ENCODE measurements around the gene PARD3B.

PARD3B gene

DNA sequence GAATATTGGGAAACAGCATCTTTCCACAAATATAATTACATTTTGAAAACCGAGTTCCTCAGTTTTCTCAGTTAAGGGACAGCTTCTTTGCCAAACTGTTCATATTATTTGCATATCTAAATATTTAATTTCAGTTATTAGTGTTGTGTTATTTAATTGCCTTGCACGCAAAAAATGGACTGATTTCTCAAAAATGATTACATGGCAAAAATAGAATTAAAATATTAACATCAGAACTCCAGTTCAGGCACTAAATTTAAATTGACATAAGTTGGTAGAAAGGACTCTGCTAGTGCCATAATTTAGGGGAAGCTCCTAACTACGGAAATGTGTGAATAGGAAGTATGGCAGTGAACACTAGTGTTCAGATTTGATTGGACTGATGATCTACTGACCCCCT, 209.6 kb downstream of the PARD3B start:
- DNase-seq (ENCODE audit: low read depth): no peak

DNA sequence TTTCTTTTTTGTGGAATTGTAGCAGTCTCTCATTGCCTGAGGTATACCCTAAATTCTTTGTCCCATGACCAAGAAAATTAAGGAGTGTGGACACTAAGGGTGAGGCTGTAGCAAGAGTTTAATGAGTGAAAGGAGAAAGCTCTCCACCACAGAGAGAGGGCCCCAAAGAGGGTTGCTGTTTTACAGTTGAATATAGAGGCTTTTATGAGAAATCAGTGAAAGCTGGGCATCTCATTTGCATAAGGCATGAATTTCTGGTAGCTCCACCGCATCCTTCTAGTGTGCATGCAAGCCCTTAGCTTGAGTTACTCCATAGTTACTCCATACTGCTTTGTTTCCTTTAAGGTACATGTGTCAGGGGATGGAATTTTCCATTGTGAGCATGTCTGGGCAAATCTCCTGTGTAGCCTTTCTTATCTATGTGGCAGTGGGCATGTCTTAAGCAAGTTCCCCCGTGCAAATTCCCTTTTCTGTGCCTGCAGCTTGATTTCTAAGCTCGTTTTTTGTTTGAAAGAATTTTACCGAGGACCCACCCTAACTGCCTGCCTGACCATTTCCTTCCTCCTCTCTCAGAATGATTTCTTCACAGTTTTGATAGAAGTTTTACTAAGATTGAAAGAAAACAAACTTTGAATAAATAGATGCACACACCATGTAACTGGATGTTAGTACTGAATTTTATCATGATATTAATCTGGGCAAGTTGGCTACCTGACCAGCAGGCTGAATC, 218.9 kb downstream of the PARD3B start:
- no peak for DNase-seq (ENCODE audit: low read depth)

DNA sequence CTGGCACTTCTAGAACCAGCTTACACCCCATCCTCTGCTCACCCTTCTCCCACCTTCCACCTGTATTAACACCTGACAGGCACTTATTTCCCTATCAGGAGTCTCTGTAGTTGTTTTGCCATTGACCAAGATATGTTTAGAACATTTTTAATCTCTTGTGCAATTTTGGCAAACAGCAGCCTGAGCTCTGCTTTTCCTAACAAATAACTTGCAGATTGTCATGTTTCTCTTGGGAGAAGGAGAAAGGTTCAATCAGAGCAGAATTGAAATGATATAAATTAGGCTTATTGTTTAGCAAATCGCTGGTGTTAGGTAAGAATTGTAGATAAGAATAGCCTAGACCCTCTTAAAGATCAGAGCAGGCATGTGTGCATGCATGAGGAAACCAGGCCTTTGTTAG, 225.5 kb downstream of the PARD3B start:
- no peak for DNase-seq (ENCODE audit: low read depth)

DNA sequence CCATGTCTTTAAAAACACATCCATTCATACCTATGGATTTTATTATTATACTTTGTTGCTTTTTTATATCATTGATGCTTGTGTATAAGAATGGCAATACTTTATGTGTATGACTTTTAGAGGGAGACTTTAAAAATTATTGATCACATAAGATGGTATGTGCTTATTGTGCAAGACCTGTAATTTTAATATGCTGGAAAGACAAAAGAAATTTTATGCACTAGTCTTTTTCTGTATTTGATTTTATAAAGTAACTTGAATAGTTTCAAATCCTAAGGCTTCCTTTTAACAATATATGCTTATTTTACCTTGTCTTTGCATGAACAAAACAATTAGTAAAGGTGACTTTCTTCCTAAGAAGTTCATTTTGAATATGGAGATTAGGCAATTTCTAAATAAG, 226.4 kb downstream of the PARD3B start:
- no peak for DNase-seq (ENCODE audit: low read depth)

DNA sequence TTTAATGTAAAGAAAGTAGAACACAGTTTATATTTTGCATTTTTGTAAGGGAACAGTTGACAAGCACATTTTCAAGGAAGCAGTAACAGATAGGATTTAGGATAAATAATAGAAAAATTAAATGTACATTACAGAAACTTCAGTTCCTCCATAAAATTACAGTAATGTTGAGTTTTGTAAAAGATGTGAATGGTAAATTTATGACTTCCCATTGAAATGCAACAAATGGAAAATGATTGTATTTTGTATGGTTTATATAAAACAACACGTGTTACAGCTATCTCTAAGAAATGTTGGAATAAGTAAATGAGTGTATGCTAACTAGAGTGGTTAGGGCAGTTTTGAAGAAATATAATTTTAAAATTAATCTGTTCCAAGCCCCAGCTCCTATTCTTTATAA, 227.3 kb downstream of the PARD3B start:
- no peak for DNase-seq (ENCODE audit: low read depth)

DNA sequence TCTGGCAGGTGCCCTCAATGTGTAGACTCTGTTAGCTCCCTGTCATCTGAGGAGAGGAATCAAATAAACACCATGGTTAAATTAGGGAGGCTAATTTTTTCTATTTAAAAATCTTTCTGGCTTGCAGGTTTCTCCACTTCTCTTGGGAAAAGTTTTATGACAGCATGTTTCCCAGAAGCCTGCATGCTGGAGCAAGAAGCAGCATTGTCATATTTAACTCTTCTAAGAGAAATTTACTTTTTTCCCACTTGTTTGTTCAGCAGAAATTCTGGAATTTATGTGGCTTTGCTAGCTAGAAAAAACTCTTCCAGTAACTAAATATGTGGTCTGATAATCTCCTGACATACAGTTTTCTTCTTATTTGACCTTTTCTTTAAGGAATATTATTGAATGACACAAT, 230.5 kb downstream of the PARD3B start:
- DNase-seq (ENCODE audit: low read depth): no peak

DNA sequence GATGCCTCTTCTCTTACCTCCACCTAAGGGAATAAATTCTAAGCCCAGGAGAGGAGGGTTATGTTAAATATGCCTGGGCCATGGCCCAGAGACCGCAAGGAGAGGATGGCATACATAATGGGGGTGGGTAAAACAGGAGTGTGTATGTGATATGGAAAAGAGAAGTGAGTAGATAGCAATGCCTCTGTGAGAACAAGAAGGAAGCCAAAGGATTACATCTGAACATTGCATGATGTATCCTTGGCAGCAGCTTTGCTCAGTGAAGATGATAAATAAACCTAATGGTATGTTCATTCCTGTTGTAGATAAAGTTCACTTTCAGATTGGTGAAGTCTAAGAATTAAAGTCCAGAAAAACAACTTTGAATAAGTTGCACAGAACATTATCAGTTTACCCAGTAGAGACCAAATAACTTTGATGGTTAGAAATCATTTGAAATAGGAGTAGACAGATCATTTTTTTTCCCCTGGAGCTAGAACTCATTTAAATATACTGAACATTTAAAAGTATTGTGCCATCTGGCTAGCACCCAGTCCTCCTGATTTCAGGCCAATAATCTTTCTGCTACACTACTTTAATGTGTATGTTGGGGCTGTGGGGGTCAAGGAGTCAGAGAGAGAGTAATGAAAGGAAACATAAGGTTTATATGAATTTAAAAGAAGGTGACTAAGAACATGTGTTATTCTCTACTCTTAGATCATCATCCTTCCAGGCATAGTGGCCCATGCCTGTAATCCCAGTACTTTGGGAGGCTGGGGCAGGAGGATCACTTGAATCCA, 231.7 kb downstream of the PARD3B start:
- DNase-seq (ENCODE audit: low read depth): no peak

DNA sequence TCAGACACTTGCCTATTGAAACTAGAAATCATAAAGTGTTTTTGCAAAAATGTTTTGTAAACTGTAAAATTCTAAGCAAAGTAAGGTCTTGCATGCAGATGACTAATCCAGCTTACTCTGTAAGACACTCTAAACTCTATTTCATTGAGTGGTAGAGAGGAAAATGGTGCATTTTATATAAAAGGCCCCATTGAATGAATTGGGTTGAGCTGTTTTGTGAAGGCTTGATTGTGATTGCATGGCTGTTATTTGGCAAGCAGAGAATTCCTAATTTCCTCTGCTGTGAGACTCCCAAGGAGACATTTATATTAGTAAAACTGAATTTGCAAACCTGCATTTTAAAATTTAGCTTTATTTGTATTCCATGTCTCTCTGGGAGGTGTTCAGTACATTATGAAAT, 234.5 kb downstream of the PARD3B start:
- DNase-seq (ENCODE audit: low read depth): no peak

DNA sequence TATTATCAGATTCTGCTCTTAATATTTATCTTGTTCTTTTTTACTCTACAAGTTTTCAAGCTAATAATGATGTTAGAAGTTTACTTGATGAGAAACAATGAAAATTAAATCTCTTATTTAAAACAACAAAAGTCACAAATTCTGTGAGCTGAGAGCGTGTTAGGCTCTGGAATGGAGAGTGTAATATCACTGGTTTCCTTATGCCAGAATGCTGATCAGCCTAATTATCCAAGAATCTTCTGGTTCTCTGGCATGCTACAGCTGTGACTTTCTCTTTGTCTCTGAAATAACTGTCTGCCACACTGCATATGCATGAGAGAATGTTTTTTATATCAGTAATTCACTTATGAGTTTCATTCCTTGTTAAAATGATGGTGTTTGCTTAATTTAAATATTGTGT, 236.7 kb downstream of the PARD3B start:
- DNase-seq (ENCODE audit: low read depth): no peak

DNA sequence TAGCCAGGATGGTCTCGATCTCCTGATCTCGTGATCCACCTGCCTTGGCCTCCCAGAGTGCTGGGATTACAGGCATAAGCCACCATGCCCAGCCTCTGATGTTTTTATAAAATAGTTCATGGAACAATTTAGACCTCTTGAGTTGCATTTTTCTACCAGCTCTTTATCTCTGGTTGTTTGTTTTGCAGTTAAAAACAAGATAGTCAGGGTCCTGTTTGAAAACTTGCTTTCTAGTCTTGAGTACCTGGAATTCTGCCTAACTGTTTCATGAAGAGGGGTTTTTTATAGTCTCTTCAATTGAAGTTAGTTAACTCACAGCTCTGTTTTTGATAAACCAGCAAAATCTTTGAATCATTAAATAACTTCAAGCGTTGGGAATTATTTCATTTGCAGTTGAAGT, 244.8 kb downstream of the PARD3B start:
- DNase-seq (ENCODE audit: low read depth): no peak

DNA sequence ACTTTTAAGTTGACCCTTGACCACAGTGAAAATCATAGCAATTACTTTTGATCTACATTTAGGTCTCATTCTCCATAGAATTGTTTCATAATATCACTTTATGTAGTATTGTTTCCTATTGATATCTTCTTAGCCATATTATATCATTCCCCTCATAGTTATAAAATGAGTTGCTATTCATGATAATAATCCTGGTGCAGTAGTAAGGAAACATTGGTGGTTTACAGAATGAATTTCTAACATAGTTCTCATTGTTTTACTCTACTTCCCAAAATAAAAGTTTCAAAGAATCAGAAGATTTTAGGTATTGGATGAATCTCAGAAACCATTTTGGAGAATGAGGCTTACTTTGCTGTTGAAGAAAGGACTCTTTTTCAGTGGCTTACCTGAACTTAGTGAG, 246.0 kb downstream of the PARD3B start:
- DNase-seq (ENCODE audit: low read depth): peak; percentile 12

DNA sequence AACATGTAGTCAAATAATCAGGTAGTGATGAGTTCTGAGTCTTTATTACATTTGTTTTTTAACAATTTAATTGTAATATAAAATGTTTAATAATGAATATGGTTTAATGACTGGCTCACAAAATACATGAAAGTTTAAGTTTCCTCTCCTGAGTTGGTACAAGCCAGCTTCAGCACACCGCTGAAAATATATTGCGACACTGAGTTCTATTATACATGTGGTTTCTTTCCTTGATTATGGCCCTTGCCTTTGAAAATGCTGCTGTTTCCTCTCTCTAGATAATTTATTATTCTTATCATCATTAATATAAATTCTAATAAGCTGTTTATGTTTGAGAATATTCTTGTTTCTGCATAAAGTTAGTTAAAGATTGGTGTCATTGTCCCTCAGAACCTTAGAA, 249.3 kb downstream of the PARD3B start:
- DNase-seq (ENCODE audit: low read depth): no peak

DNA sequence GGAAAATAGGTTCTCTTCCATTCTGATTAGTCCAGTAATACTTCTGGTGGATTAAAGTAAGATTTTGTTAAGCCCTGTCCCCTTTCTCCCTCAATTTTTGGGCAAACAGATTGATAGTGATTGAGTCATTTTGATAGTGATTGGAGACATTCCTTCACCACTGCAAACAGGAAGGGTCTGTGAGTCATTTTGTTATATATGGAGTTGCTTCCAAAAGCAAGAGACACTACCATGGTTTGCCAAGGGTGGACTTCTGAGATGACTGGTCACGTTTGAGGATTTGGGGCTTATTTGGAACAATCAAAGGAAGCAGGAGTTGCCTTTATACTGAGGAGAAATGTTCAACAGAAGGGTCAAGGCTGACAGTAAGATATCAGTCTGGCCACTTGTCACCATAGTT, 249.9 kb downstream of the PARD3B start:
- peak; percentile 8 for DNase-seq (ENCODE audit: low read depth)

DNA sequence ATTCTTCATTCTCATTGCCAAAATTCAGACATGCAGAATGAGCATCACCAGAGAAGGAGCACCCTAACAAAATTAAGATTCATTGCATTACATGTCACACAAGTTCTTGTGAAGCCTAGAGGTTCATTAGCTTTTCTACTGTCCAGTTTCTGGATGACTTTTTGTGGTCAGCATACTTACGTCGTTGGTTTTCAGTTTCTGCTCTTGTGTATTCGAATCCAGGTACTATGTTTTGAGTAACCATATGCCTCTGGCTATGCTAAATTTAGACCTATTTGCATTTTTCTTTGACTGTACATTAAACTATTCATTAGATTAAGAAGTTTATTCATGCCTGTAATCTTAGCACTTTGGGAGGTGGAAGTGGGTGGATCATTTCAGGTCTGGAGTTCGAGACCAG, 251.3 kb downstream of the PARD3B start:
- DNase-seq (ENCODE audit: low read depth): no peak

DNA sequence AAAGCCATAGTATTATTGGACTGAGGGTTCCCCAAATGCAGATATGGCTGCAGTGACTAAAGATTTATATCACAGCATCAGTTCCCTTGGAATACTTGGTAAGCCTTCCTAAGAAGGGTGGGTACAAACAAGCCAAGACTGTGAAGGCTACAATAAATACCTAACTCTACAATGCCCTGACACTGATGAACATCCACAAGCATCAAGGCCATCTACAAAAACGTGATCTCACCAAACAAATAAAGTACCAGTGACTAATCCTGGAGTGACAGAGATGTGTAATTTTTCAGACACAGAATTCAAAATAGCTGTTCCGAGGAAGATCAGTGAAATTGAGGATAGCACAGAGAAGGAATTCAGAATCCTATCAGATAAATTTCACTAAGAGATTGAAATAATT, 254.5 kb downstream of the PARD3B start:
- no peak for DNase-seq (ENCODE audit: low read depth)

DNA sequence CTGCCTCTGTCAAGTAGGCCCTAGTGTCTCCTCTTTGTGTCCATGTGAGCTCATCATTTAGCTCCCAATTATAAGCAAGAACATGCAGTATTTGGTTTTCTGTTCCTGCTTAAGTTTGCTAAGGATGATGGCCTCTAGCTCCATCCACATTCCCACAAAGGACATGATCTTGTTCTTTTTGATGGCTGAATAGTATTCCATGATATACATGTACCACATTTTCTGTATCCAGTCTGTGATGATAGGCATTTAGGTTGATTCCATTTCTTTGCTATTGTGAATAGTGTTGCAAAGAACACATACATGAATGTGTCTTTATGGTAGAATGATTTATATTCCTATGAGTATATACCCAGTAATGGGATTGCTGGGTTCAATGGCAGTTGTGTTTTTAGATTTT, 263.2 kb downstream of the PARD3B start:
- DNase-seq (ENCODE audit: low read depth): no peak

DNA sequence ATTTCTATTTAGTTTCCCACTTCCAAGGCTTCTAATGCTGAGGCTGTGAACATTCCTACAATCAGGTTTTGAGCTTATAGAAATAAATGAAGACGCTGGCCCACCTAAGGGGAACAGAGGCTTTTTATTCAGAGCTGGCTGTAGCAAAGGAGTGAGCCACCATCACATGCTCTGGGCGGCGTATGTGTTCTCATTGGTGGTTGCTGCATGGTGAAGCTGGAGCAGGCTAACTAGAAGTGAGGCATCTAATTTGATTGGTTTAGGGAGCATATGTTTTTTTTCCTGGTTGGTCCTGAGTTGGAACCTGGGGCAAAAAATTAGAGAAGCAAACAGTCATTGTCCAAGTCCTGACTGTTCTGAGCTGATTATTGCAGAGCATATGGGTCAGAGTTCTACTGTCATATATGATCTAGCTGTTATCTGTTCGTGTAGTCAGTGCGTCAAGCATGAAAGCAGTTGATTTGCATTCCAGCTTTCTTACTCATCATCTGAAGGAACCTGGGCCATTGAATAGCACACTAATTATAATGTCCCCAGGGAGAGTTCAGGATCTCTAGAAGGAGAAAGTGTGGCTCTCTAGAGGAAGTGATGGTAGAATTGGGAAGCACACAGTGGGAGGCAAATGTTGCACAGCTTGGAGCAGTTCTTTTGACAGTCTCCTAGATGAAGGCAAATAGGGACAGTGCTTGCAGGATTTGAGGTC, 279.6 kb downstream of the PARD3B start:
- DNase-seq (ENCODE audit: low read depth): no peak

DNA sequence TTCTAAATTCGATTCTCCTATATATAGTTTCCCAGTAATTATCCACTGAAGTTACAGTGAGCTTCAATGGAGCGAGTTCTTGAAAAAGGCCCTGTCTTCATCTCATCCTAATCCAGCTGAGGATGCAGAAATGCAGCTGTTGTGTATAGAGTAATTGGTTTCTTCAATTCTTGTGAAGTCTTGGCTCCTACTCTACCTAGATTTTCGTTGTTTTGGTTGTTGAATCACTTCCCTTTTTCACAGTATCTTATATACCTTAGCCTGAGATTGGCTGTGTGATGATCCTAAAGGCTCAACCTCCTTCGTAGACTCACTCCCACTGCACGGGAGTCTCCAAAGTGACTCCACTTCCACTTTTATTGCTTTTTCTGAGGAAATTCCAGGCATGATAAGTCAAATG, 280.4 kb downstream of the PARD3B start:
- no peak for DNase-seq (ENCODE audit: low read depth)

DNA sequence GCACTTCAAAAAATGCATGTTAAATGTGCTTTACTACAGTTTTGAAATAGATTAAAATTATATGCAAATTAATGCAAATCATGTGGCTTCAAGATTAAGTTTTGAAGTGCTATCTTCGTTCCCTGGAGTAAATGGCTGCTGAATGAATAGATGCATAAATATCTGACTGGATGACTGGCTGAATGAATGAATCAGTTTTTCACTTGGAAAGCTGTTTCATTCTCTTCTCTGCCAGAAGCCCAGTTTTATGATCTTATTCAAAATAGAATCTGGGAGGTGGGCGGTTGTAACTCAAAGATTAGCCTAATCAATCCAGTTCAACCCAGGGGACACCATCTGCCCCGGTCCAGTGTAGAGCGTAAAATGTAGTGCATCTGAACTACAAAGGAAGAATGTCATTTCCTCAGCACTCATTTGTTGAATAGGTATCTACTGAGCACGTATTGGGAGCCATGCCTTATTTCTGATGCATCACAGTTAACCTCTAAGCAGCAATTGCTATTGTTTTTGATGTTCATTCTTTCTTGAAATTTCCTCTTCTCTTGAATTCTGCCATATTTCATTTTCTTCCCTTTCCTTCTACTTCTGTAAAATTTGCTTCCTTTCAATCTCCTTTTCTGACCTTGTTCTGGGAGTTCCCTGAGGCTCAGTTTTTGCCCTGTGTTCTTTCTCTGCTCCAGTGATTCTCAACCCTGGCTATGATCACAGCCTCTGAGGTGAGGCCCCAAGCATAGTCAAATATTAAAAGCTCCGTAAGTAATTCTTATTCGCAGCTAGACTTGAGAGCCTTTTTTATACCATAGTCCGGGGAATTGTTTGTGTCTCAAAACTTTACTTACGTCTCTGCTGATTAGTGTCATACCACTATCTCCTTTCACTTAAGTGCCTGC, 282.7 kb downstream of the PARD3B start:
- no peak for DNase-seq (ENCODE audit: low read depth)

DNA sequence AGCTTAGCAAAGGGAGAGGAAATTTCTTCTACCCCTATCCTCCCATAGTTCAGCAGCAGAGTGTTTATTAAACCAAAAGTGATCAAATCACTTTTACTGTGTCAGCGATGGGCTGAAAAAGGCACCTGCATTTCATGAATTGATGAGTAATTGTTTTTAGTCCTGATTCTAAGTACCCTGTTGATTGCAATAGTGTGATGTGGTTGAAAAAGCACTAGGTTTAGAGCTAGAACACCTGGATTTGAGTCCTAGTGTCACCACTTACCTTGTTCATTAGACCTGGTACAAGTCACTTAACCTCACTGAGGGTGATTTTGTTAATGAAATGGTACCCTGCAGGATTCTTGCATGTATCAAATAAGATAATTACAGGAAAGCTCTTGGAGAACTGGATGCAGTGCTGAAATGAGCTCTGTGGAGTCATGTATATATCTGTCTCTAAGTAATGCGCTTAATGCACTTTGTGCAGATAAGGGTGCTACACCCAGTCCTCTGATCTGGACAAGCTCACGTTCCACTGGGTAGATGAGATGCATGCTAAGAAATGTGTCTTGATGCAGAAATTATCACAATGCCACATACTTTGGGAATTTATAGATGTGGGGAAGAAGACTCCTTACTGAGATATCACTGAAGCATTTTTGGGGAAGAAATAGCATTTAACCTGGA, 289.6 kb downstream of the PARD3B start:
- no peak for DNase-seq (ENCODE audit: low read depth)

DNA sequence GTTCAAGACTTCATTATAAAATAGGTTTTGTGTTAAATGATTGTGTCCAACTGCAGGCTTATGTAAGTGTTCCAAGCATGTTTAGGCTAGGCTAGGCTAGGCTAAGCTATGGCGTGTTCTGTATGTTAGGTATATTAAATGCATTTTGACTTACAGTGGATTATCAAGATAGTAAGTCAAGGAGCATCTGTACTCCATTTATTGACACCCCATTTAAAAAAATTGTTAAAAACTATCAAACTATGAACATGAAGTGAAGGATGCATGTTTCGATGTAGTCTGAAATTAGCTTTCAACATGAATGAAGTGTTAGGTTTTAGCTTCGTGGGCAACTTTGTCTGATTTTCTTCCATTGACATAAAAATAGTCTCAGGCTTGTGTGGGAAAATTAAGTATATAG, 290.5 kb downstream of the PARD3B start:
- no peak for DNase-seq (ENCODE audit: low read depth)

DNA sequence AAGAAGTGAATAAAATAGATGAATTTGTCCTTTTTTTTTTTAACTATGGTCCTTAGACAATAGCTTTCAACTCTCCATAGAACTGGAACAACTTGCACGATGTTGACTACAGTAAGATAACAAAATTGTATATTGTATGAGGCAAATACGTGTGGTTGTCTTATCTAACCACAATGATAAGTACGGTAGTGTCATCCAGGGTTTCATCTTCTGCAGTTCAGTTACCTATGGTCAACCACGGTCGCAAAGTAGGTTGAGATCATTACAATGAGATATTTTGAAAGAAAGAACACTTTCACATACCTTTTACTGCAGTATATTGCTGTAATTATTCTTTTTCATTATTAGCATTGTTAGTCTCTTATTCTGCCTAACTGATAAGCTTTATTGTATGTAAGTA, 295.2 kb downstream of the PARD3B start:
- DNase-seq (ENCODE audit: low read depth): no peak

Data from GM04503 (cell line).